Esophagus muscularis mucosa (tissue), 4 donors: ENCODE data around the gene MYMK. TPM values are rescaled to one million over a fixed set of nuclear protein-coding genes. Genes with fewer than 3 reads are reported as not detected.

Experiments
- DNase-seq: peaks from one replicate; pipeline ENCODE4 v3.0.0-alpha.2; 2017; ENCODE audit errors: extremely low spot score
- H3K27ac ChIP-seq, 4 donors: fragments of 200-600 bp; sonication (generic); replicated peaks in 1 of 4; 1 replicate in 3 of 4; 2 replicates in 1 of 4; pipeline ENCODE4 v1.5.1; 2016 to 2019; ENCODE audit warnings: mild to moderate bottlenecking in 1 of 4
- H3K27me3 ChIP-seq, 4 donors: fragments of 200-600 bp; sonication (generic); one replicate each; pipeline versions ENCODE4 v1.5.1 to v1.6.0; 2016 to 2019
- H3K36me3 ChIP-seq, 4 donors: fragments of 200-600 bp; sonication (generic); one replicate each; pipeline ENCODE4 v1.5.1; 2016 to 2019
- H3K4me1 ChIP-seq, 4 donors: fragments of 200-600 bp; sonication (generic); one replicate each; pipeline ENCODE4 v1.5.1; 2016 to 2019
- H3K4me3 ChIP-seq, 4 donors: fragments of 200-600 bp; sonication (generic); 1 replicate in 2 of 4; 2 replicates in 2 of 4; pipeline ENCODE4 v1.5.1; 2016 to 2019; ENCODE audit warnings: mild to moderate bottlenecking in 4 of 4, moderate library complexity in 1 of 4
- H3K9me3 ChIP-seq, 4 donors: fragments of 200-600 bp; sonication (generic); 1 replicate in 3 of 4; 2 replicates in 1 of 4; pipeline ENCODE4 v1.5.1; 2016 to 2019
- CTCF ChIP-seq, 3 experiments: fragments of 200-600 bp in 2 of 3; fragments of 450-650 bp in 1 of 3; sonication (generic) in 2 of 3; IDR thresholded peaks; one replicate each; pipeline ENCODE4 v1.5.1; 2017 to 2019; ENCODE audit warnings: antibody characterized with exemption in 3 of 3, mild to moderate bottlenecking in 2 of 3, moderate library complexity in 1 of 3
- EP300 ChIP-seq: sonication (generic); formaldehyde crosslinking; IDR thresholded peaks from one replicate; pipeline ENCODE4 v1.6.1; 2017; ENCODE audit warnings: antibody characterized with exemption
- POLR2A ChIP-seq: fragments of 450-650 bp; IDR thresholded peaks from one replicate; pipeline ENCODE4 v1.6.1; 2017; ENCODE audit warnings: antibody characterized with exemption, moderate library complexity, mild to moderate bottlenecking, low read depth
- POLR2AphosphoS5 ChIP-seq, 2 donors: sonication (generic); formaldehyde crosslinking; IDR thresholded peaks; one replicate each; pipeline ENCODE4 v1.6.1; 2017; ENCODE audit warnings: antibody characterized with exemption in 2 of 2
- WGBS: methylation state at CpG from one replicate; pipeline ENCODE4 v1.1.5; 2018; 5-methylcytosine and 5-hydroxymethylcytosine counted together
- intact Hi-C: fragments of 100-400 bp; cut with DNase I; formaldehyde crosslinking; loops from one replicate; pipeline ENCODE4 v1.15.1; 2023
- total RNA-seq, 4 donors: library from RNA; depleted of rRNA; stranded (reverse); fragments of >200 nt; gene quantifications; one replicate each; pipeline versions ENCODE4 v1.1.0 to v1.2.1, GENCODE V29; 2016

The MYMK gene
- total RNA-seq, 4 donors from 2014 or later: not detected

GRCh38 chr9:133554729-133555128 lies 30.0 kb upstream of the MYMK start:
- TF ChIP-seq POLR2AphosphoS5 (IDR thresholded peaks at IDR 0.05) (no peak), POLR2A (no peak), CTCF (IDR thresholded peaks at IDR 0.05) (no peak), EP300 (no peak)
- Histone ChIP-seq H3K27ac (no peak overlapping the region), H3K27me3 (no peaks in the 10 kb centered on the region), H3K9me3 (no peaks in the 10 kb centered on the region), H3K4me1 (peaks cover 22 to 27% (median 24%) of the 10 kb centered on the region in 4 donors), H3K36me3 (peaks cover 0 to 19% (median 5%) of the 10 kb centered on the region in 4 donors), H3K4me3 (no peak overlapping the region)
- intact Hi-C loops: no loop called here
- DNase-seq: no peak
- WGBS: 89% methylated on average over 8 of the region's 8 CpGs

- WGBS: 82% methylated on average over 10 of the region's 31 CpGs
- Histone ChIP-seq H3K4me1 (peaks cover 18 to 21% (median 20%) of the 10 kb centered on the region in 4 donors), H3K36me3 (peaks cover 0 to 19% (median 5%) of the 10 kb centered on the region in 4 donors), H3K27me3 (no peaks in the 10 kb centered on the region), H3K9me3 (no peaks in the 10 kb centered on the region), H3K27ac (no peak overlapping the region), H3K4me3 (no peak overlapping the region)
- DNase-seq: no peak
- intact Hi-C loops: no loop called here
- TF ChIP-seq EP300 (no peak), POLR2AphosphoS5 (IDR thresholded peaks at IDR 0.05) (no peak)
Measured at GRCh38 chr9:133553973-133554713, 29.4 kb upstream of the MYMK start.

GRCh38 chr9:133553123-133553522 lies 28.4 kb upstream of the MYMK start:
- no peak overlapping the region for H3K27ac ChIP-seq
- H3K4me3 ChIP-seq: no peak overlapping the region
- intact Hi-C loops: no loop called here
- 87% methylated on average over 10 of the region's 10 CpGs for WGBS
- H3K9me3 ChIP-seq: no peaks in the 10 kb centered on the region
- no peaks in the 10 kb centered on the region for H3K27me3 ChIP-seq
- no peak for DNase-seq
- peaks cover 9 to 11% (median 10%) of the 10 kb centered on the region in 4 donors for H3K4me1 ChIP-seq
- TF ChIP-seq POLR2AphosphoS5 (IDR thresholded peaks at IDR 0.05) (no peak), EP300 (no peak), CTCF (IDR thresholded peaks at IDR 0.05) (no peak), POLR2A (no peak)
- peaks cover 0 to 21% (median 5%) of the 10 kb centered on the region in 4 donors for H3K36me3 ChIP-seq

GRCh38 chr9:133552236-133552635 lies 27.5 kb upstream of the MYMK start:
- intact Hi-C loops: no loop called here
- no peak for DNase-seq
- peaks cover 0 to 2% (median 1%) of the 10 kb centered on the region in 4 donors for H3K4me1 ChIP-seq
- no peak overlapping the region for H3K27ac ChIP-seq
- no peaks in the 10 kb centered on the region for H3K27me3 ChIP-seq
- 94% methylated on average over 6 of the region's 8 CpGs for WGBS
- H3K9me3 ChIP-seq: no peaks in the 10 kb centered on the region
- peaks cover 0 to 29% (median 12%) of the 10 kb centered on the region in 4 donors for H3K36me3 ChIP-seq
- no peak overlapping the region for H3K4me3 ChIP-seq
- no peak for TF ChIP-seq CTCF (IDR thresholded peaks at IDR 0.05)
- no peak for TF ChIP-seq EP300
- no peak for TF ChIP-seq POLR2A
- TF ChIP-seq POLR2AphosphoS5 (IDR thresholded peaks at IDR 0.05): no peak

GRCh38 chr9:133551446-133551845 lies 26.7 kb upstream of the MYMK start:
- Histone ChIP-seq H3K4me3 (no peak overlapping the region), H3K27me3 (no peaks in the 10 kb centered on the region), H3K4me1 (peaks cover under 1 to 3% (median 2%) of the 10 kb centered on the region in 4 donors), H3K9me3 (no peaks in the 10 kb centered on the region), H3K27ac (no peak overlapping the region), H3K36me3 (peaks cover 0 to 33% (median 13%) of the 10 kb centered on the region in 4 donors)
- intact Hi-C loops: no loop called here
- TF ChIP-seq POLR2A (no peak), EP300 (no peak), CTCF (IDR thresholded peaks at IDR 0.05) (no peak), POLR2AphosphoS5 (IDR thresholded peaks at IDR 0.05) (no peak)
- DNase-seq: no peak
- 93% methylated on average over 3 of the region's 7 CpGs for WGBS
